Fibroblast of peridontal ligament (primary cell): ENCODE results near the gene FAF2.
"Not testable (repeated sequence)": the region's sequence is repeated elsewhere in the genome, so short reads cannot be mapped to it uniquely, and the experiment has no call there.

Experiments
- DNase-seq: peaks from one replicate; pipeline ENCODE4 v3.0.0-alpha.2; 2010; ENCODE audit errors: extremely low read depth

Gene FAF2

GRCh38 chr5:176454724-176455394 lies 6.7 kb downstream of the FAF2 start:
- no peak for DNase-seq

- no peak for DNase-seq
Measured at GRCh38 chr5:176458904-176459561, 10.8 kb downstream of the FAF2 start.

- no peak for DNase-seq
Measured at GRCh38 chr5:176461349-176461748, 13.2 kb downstream of the FAF2 start.

- no peak for DNase-seq
Measured at GRCh38 chr5:176463113-176463764, 15.1 kb downstream of the FAF2 start.

GRCh38 chr5:176466245-176466871 lies 18.2 kb downstream of the FAF2 start:
- DNase-seq = peak; percentile 82

GRCh38 chr5:176469296-176469695 lies 21.1 kb downstream of the FAF2 start:
- DNase-seq = peak; percentile 61

GRCh38 chr5:176470539-176470938 lies 22.4 kb downstream of the FAF2 start:
- DNase-seq = no peak

GRCh38 chr5:176471098-176471497 lies 22.9 kb downstream of the FAF2 start:
- no peak for DNase-seq

GRCh38 chr5:176473335-176474006 lies 25.3 kb downstream of the FAF2 start:
- no peak for DNase-seq

GRCh38 chr5:176474476-176474875 lies 26.3 kb downstream of the FAF2 start:
- no peak for DNase-seq

GRCh38 chr5:176481711-176482110 lies 33.5 kb downstream of the FAF2 start:
- no peak for DNase-seq

GRCh38 chr5:176485176-176485575 lies 37.0 kb downstream of the FAF2 start:
- DNase-seq = no peak

GRCh38 chr5:176486189-176486757 lies 38.1 kb downstream of the FAF2 start:
- no peak for DNase-seq

GRCh38 chr5:176487160-176487559 lies 39.0 kb downstream of the FAF2 start:
- not testable (repeated sequence) for DNase-seq

- no peak for DNase-seq
Measured at GRCh38 chr5:176489077-176489476, 40.9 kb downstream of the FAF2 start.

GRCh38 chr5:176490301-176490700 lies 42.1 kb downstream of the FAF2 start:
- DNase-seq = no peak

GRCh38 chr5:176491101-176491502 lies 42.9 kb downstream of the FAF2 start:
- no peak for DNase-seq

GRCh38 chr5:176491901-176492300 lies 43.7 kb downstream of the FAF2 start:
- DNase-seq = no peak

- no peak for DNase-seq
Measured at GRCh38 chr5:176492431-176492830, 44.2 kb downstream of the FAF2 start.

- DNase-seq = peak; percentile 18
Measured at GRCh38 chr5:176497852-176498251, 49.7 kb downstream of the FAF2 start.

- DNase-seq = no peak
Measured at GRCh38 chr5:176499273-176499672, 51.1 kb downstream of the FAF2 start.

GRCh38 chr5:176500511-176500910 lies 52.3 kb downstream of the FAF2 start:
- DNase-seq = peak; percentile 73
